HG03442 (cell line): ENCODE measurements around the gene HLA-DOA.
A peak's percentile ranks its signal among the peaks of the same experiment; 100 is the strongest.

ENCODE experiments used
- ATAC-seq: cut with Tn5 transposase; IDR thresholded peaks from one replicate; pipeline ENCODE4 v1.9.1; 2021; ENCODE audit warnings: mild to moderate bottlenecking, moderate library complexity; ENCODE audit not compliant: unreplicated experiment

The HLA-DOA gene

GRCh38 chr6:32980488-32981038 is 28.8 kb downstream of the HLA-DOA start:
- ATAC-seq = no peak

- ATAC-seq = no peak
Measured at GRCh38 chr6:32979720-32980487, 29.5 kb downstream of the HLA-DOA start.

- ATAC-seq = no peak
Measured at GRCh38 chr6:32977953-32978324, 31.5 kb downstream of the HLA-DOA start.

GRCh38 chr6:32977272-32977952 is 32.0 kb downstream of the HLA-DOA start:
- ATAC-seq = no peak

GRCh38 chr6:32976334-32977069 is 32.9 kb downstream of the HLA-DOA start:
- ATAC-seq = no peak

GRCh38 chr6:32975886-32976285 is 33.5 kb downstream of the HLA-DOA start:
- no peak for ATAC-seq

- no peak for ATAC-seq
Measured at GRCh38 chr6:32974541-32975308, 34.7 kb downstream of the HLA-DOA start.

- ATAC-seq = no peak
Measured at GRCh38 chr6:32974016-32974333, 35.4 kb downstream of the HLA-DOA start.

GRCh38 chr6:32973144-32974015 is 36.0 kb downstream of the HLA-DOA start:
- no peak for ATAC-seq

GRCh38 chr6:32972353-32973143 is 36.8 kb downstream of the HLA-DOA start:
- no peak for ATAC-seq

GRCh38 chr6:32971581-32972352 is 37.6 kb downstream of the HLA-DOA start:
- peak; percentile 46 for ATAC-seq

- no peak for ATAC-seq
Measured at GRCh38 chr6:32971242-32971580, 38.2 kb downstream of the HLA-DOA start.

- no peak for ATAC-seq
Measured at GRCh38 chr6:32970413-32971241, 38.8 kb downstream of the HLA-DOA start.

GRCh38 chr6:32969685-32970412 is 39.5 kb downstream of the HLA-DOA start:
- ATAC-seq = no peak

GRCh38 chr6:32968867-32969684 is 40.3 kb downstream of the HLA-DOA start:
- no peak for ATAC-seq
